Ovary (tissue), 9 donors: ENCODE data around the gene RASAL2. TPM values are rescaled to one million over a fixed set of nuclear protein-coding genes. Genes with fewer than 3 reads are reported as not detected.
"Not testable (repeated sequence)": the region's sequence is repeated elsewhere in the genome, so short reads cannot be mapped to it uniquely, and the experiment has no call there.

Experiments
- DNase-seq, 5 donors: peaks; one replicate each; pipeline ENCODE4 v3.0.0-alpha.2; 2019 to 2020
- H3K27ac ChIP-seq, 2 donors: fragments of 200-600 bp; one replicate each; pipeline versions ENCODE4 v1.5.1 to v1.8.0; 2019 to 2022
- H3K27me3 ChIP-seq: fragments of 200-600 bp; one replicate; pipeline ENCODE4 v1.8.0; 2022
- H3K36me3 ChIP-seq: fragments of 200-600 bp; sonication (generic); one replicate; pipeline ENCODE4 v1.5.1; 2019
- H3K4me1 ChIP-seq: one replicate; pipeline ENCODE4 v1.8.1; 2013; ENCODE audit warnings: mild to moderate bottlenecking, moderate library complexity; ENCODE audit not compliant: insufficient read depth
- H3K4me3 ChIP-seq: fragments of 200-600 bp; sonication (generic); one replicate; pipeline ENCODE4 v1.5.1; 2017
- H3K9me3 ChIP-seq, 2 donors: fragments of 200-600 bp in 1 of 2; sonication (generic) in 1 of 2; one replicate each; pipeline versions ENCODE4 v1.5.1 to v1.8.1; 2013 to 2019; ENCODE audit warnings: mild to moderate bottlenecking in 1 of 2, moderate library complexity in 1 of 2
- CTCF ChIP-seq, 3 donors: fragments of 450-650 bp in 2 of 3; fragments of 200-600 bp in 1 of 3; IDR thresholded peaks; one replicate each; pipeline versions ENCODE4 v1.5.1 to v1.8.0; 2016 to 2022; ENCODE audit warnings: antibody characterized with exemption in 3 of 3, mild to moderate bottlenecking in 1 of 3
- EP300 ChIP-seq: sonication (generic); formaldehyde crosslinking; IDR thresholded peaks from one replicate; pipeline ENCODE4 v1.6.1; 2017; ENCODE audit warnings: antibody characterized with exemption
- POLR2A ChIP-seq: fragments of 450-650 bp; IDR thresholded peaks from one replicate; pipeline ENCODE4 v1.6.1; 2017; ENCODE audit warnings: antibody characterized with exemption, mild to moderate bottlenecking, moderate library complexity
- WGBS, 3 donors: extraction: QIAGEN DNeasy Blood & Tissue Kit in 1 of 3; methylation state at CpG; one replicate each; pipeline versions ENCODE4 v1.1.5 to v1.1.7; 2013 to 2017; 5-methylcytosine and 5-hydroxymethylcytosine counted together
- intact Hi-C, 4 donors: fragments of 100-400 bp; cut with DNase I; formaldehyde crosslinking; loops; one replicate each; pipeline versions ENCODE4 v1.11.0 to v1.15.1; 2022 to 2023
- polyA plus RNA-seq, 2 donors: library from polyadenylated mRNA; stranded (reverse); fragments of 200-250 nt in 1 of 2; fragments of 350-450 nt in 1 of 2; fragmentation: Illumina TruSeq in 1 of 2; extraction: RNeasy Lipid Tissue Mini Kit (QIAGEN cat#74804) in 1 of 2; gene quantifications; one replicate each; pipeline ENCODE4 v1.2.3, GENCODE V29; 2013 to 2014
- total RNA-seq, 7 donors: library from RNA; depleted of rRNA in 2 of 7; stranded (reverse); fragments of >200 nt in 2 of 7; fragmentation: NEBNext Ultra II Directional in 3 of 7; extraction: Animal tissue kit (Norgen Biotek cat#: 25700) in 3 of 7; gene quantifications; one replicate each; pipeline versions ENCODE4 v1.1.0 to v1.2.4, GENCODE V29; 2016 to 2023
- donor health status: DM: no; HTN: no; CAD: no; lungs with moderate emphysema.
- donor health status: DM: no; HTN: no; CAD: no.
- donor health status: Bipolar disorder and iron deficiency.
- donor health status: DM: yes; HTN: yes; CAD: no.
- donor health status: DM: no; HTN: no; CAD: no.
- donor health status: DM: yes; HTN: yes; CAD: no.

Gene RASAL2
- total and polyA plus RNA-seq, 9 donors, result 4.2 to 20.5 (median 11.5) TPM

- DNase-seq, result no peak
- Histone ChIP-seq H3K27ac (no peak overlapping the region), H3K36me3 (no peaks in the 10 kb centered on the region), H3K27me3 (no peaks in the 10 kb centered on the region), H3K4me1 (no peaks in the 10 kb centered on the region), H3K4me3 (no peak overlapping the region), H3K9me3 (no peaks in the 10 kb centered on the region)
- WGBS, 3 donors, result 91 to 92% (median 92%) methylated on average over 10 of the region's 10 CpGs
- intact Hi-C loops, result loop anchor here in 1 of 4 donors (5.0 kb wide), 1 partner anchor 189 kb away; no protein-coding TSS in a partner anchor
- no peak for TF ChIP-seq POLR2A
- TF ChIP-seq CTCF (IDR thresholded peaks at IDR 0.05), result no peak
- TF ChIP-seq EP300, result no peak
These were observed 407.1 kb downstream of the RASAL2 start for GRCh38 chr1:178500936-178501554.

GRCh38 chr1:178501705-178502329 lies 407.9 kb downstream of the RASAL2 start:
- Histone ChIP-seq H3K9me3 (no peaks in the 10 kb centered on the region), H3K4me1 (no peaks in the 10 kb centered on the region), H3K27me3 (no peaks in the 10 kb centered on the region), H3K36me3 (no peaks in the 10 kb centered on the region), H3K27ac (no peak overlapping the region), H3K4me3 (no peak overlapping the region)
- TF ChIP-seq CTCF (IDR thresholded peaks at IDR 0.05) (peak in 2 of 3 donors; percentile 44 to 50), POLR2A (no peak)
- 32 to 35% (median 34%) methylated on average over 5 of the region's 5 CpGs for WGBS, 3 donors
- intact Hi-C loops, result loop anchor here in 1 of 4 donors (5.0 kb wide), 1 partner anchor 190 kb away; no protein-coding TSS in a partner anchor
- DNase-seq, result peak; percentile 31 to 79 (median 67)

- no peak overlapping the region for H3K27ac ChIP-seq
- DNase-seq, result no peak
- intact Hi-C loops, result loop anchor here in 1 of 4 donors (5.0 kb wide), 1 partner anchor 190 kb away; no protein-coding TSS in a partner anchor
- no peaks in the 10 kb centered on the region for H3K4me1 ChIP-seq
- no peak for TF ChIP-seq EP300
- TF ChIP-seq POLR2A, result no peak
- no peak for TF ChIP-seq CTCF (IDR thresholded peaks at IDR 0.05)
- H3K9me3 ChIP-seq, result no peaks in the 10 kb centered on the region
- no peaks in the 10 kb centered on the region for H3K36me3 ChIP-seq
- no peaks in the 10 kb centered on the region for H3K27me3 ChIP-seq
- H3K4me3 ChIP-seq, result no peak overlapping the region
- 90 to 98% (median 94%) methylated on average over 3 of the region's 3 CpGs for WGBS, 3 donors
These were observed 408.4 kb downstream of the RASAL2 start for GRCh38 chr1:178502330-178502714.

GRCh38 chr1:178502856-178503255 lies 409.0 kb downstream of the RASAL2 start:
- Histone ChIP-seq H3K27ac (no peak overlapping the region), H3K36me3 (no peaks in the 10 kb centered on the region), H3K9me3 (no peaks in the 10 kb centered on the region), H3K27me3 (no peaks in the 10 kb centered on the region), H3K4me3 (no peak overlapping the region), H3K4me1 (no peaks in the 10 kb centered on the region)
- no peak for DNase-seq
- 92 to 96% (median 94%) methylated on average over 5 of the region's 5 CpGs for WGBS, 3 donors
- TF ChIP-seq CTCF (IDR thresholded peaks at IDR 0.05) (no peak), POLR2A (no peak), EP300 (no peak)
- intact Hi-C loops, result loop anchor here in 1 of 4 donors (5.0 kb wide), 1 partner anchor 191 kb away; no protein-coding TSS in a partner anchor

GRCh38 chr1:178503316-178503715 lies 409.4 kb downstream of the RASAL2 start:
- H3K9me3 ChIP-seq, H3K27me3 ChIP-seq, DNase-seq, H3K4me1 ChIP-seq, H3K36me3 ChIP-seq, H3K4me3 ChIP-seq, H3K27ac ChIP-seq: not testable (repeated sequence)
- intact Hi-C loops, result loop anchor here in 1 of 4 donors (5.0 kb wide), 1 partner anchor 191 kb away; no protein-coding TSS in a partner anchor
- 94 to 98% (median 96%) methylated on average over 14 of the region's 14 CpGs for WGBS, 3 donors
